ENCODE results near the gene UGT1A9.

UGT1A9 gene

DNA sequence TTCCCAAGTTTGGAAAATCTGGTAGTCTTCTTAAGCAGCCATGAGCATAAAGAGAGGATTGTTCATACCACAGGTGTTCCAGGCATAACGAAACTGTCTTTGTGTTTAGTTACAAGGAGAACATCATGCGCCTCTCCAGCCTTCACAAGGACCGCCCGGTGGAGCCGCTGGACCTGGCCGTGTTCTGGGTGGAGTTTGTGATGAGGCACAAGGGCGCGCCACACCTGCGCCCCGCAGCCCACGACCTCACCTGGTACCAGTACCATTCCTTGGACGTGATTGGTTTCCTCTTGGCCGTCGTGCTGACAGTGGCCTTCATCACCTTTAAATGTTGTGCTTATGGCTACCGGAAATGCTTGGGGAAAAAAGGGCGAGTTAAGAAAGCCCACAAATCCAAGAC lies 100.5 kb downstream of the UGT1A9 start:
- TF ChIP-seq POLR2A (IDR thresholded peaks at IDR 0.05; ENCODE audit: low read depth, low read length) (no peak), TAF1 (IDR thresholded peaks at IDR 0.05; ENCODE audit: borderline replicate concordance, low read depth, low read length) (no peak), POLR2AphosphoS5 (IDR thresholded peaks at IDR 0.05; ENCODE audit: low read depth, low read length) (no peak)
- DNase-seq (ENCODE audit: insufficient read length), result no peak
- FAIRE-seq, result no peak

DNA sequence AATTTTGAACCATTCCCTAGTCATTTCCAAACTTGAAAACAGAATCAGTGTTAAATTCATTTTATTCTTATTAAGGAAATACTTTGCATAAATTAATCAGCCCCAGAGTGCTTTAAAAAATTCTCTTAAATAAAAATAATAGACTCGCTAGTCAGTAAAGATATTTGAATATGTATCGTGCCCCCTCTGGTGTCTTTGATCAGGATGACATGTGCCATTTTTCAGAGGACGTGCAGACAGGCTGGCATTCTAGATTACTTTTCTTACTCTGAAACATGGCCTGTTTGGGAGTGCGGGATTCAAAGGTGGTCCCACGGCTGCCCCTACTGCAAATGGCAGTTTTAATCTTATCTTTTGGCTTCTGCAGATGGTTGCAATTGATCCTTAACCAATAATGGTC lies 100.9 kb downstream of the UGT1A9 start:
- DNase-seq (ENCODE audit: insufficient read length), result no peak
- TF ChIP-seq TAF1 (IDR thresholded peaks at IDR 0.05; ENCODE audit: borderline replicate concordance, low read depth, low read length) (no peak), POLR2AphosphoS5 (IDR thresholded peaks at IDR 0.05; ENCODE audit: low read depth, low read length) (no peak), POLR2A (IDR thresholded peaks at IDR 0.05; ENCODE audit: low read depth, low read length) (no peak)
- FAIRE-seq, result no peak

DNA sequence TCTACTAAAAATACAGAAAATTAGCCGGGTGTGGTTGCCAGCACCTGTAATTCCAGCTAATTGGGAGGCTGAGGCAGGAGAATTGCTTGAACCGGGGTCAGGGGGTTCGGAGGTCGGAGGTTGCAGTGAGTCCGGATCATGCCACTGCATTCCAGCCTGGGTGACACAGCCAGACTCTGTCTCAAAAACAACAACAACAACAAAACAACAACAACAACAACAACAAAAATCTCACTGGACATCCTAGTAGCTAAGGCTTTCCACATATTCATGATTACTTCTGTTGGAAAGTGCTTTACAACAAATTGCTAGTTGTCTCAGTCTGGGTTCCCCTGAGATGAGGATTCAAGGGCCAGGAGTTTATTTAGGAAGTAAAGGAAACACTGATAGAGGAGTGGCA lies 102.2 kb downstream of the UGT1A9 start:
- TF ChIP-seq POLR2AphosphoS5 (IDR thresholded peaks at IDR 0.05; ENCODE audit: low read depth, low read length) (no peak), TAF1 (IDR thresholded peaks at IDR 0.05; ENCODE audit: borderline replicate concordance, low read depth, low read length) (no peak), POLR2A (IDR thresholded peaks at IDR 0.05; ENCODE audit: low read depth, low read length) (no peak)
- DNase-seq (ENCODE audit: insufficient read length), result no peak
- FAIRE-seq, result no peak

DNA sequence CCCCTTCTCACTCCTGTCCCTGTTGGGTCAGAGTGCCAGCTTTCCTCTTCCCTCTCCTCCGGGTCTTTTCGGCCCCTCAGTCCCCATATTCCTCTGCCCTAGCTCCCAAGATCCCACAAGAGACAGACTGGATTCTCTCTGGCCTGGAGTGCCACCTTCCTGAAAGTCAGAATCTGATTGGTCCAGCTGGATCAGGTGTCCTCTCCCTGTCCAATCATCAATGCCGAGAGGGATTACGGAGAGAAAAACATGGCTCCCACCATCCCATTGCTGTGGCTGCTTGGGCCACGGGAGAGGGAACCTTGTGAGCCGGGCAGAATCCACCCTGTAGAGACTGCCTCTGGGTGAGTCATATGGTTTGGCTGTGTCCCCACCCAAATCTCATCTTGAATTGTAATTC lies 103.7 kb downstream of the UGT1A9 start:
- DNase-seq (ENCODE audit: insufficient read length), result no peak
- FAIRE-seq, result no peak
- TF ChIP-seq POLR2A (IDR thresholded peaks at IDR 0.05; ENCODE audit: low read depth, low read length), result no peak
- TF ChIP-seq POLR2AphosphoS5 (IDR thresholded peaks at IDR 0.05; ENCODE audit: low read depth, low read length), result no peak
- no peak for TF ChIP-seq TAF1 (IDR thresholded peaks at IDR 0.05; ENCODE audit: borderline replicate concordance, low read depth, low read length)

DNA sequence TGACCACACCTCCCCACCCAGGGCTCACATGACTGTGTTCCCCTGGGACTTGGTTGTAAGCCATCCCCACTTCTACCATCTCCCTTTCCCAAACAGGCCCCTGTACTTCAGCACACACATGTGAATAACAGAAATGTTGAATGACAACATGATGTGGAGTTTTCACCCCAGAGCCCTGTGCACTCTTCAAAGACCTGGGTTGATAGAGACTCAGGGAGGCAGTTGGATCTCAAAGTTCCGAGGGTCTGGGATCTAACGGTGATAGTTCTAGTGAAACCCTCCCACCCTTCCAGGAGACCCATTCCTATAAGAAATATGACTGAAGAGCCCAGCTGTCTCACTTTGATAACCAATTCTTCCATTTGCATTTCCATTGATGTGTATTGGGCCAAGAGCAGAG lies 106.3 kb downstream of the UGT1A9 start, which contains the start of gene MROH2A:
Gene MROH2A, plus strand, starts transcription at position 301 of the 400 bp plus-strand sequence. CDS start 1,029 bp downstream, outside the sequence.
- FAIRE-seq (no peak), DNase-seq (ENCODE audit: insufficient read length) (no peak)
- no peak for TF ChIP-seq POLR2AphosphoS5 (IDR thresholded peaks at IDR 0.05; ENCODE audit: low read depth, low read length)
- no peak for TF ChIP-seq POLR2A (IDR thresholded peaks at IDR 0.05; ENCODE audit: low read depth, low read length)
- no peak for TF ChIP-seq TAF1 (IDR thresholded peaks at IDR 0.05; ENCODE audit: borderline replicate concordance, low read depth, low read length)

DNA sequence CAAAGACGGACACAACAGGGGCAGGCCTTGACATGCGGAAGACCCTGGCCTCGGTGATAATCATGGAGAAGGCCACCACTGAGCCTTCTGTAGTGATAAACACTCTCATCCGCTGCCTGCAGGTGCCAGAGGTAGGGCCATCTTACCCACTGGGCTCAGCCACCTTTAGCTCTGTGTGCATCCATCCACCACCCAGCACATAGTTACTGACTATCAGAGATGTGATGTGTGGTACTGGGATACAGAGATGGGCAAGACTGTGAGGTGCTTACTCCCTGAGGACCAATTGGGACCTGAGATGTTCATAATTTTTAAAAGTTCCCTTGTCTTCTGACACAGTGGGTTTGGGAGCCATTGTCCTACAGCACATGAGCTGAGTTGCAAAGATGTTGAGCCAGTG lies 108.0 kb downstream of the UGT1A9 start:
- FAIRE-seq (no peak), DNase-seq (ENCODE audit: insufficient read length) (no peak)
- TF ChIP-seq POLR2A (IDR thresholded peaks at IDR 0.05; ENCODE audit: low read depth, low read length) (no peak), TAF1 (IDR thresholded peaks at IDR 0.05; ENCODE audit: borderline replicate concordance, low read depth, low read length) (no peak), POLR2AphosphoS5 (IDR thresholded peaks at IDR 0.05; ENCODE audit: low read depth, low read length) (no peak)

DNA sequence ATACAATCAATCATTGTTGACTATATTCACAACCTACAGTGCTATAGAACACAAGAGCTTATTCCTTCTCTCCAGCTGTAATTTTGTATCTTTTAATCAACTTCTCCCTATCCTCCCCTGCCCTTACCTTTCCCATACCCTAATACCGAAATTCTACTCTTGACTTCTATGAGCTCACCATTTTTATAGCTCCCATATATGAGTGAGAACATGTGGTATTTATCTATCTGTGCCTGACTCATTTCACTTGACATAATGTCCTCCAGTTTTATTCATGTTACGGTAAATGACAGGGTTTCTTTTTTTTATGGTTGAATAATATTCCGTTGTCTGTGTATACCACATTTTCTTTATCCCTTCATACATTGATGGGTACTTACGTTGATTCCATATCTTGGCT lies 109.1 kb downstream of the UGT1A9 start:
- DNase-seq (ENCODE audit: insufficient read length), result no peak
- no peak for TF ChIP-seq POLR2AphosphoS5 (IDR thresholded peaks at IDR 0.05; ENCODE audit: low read depth, low read length)
- TF ChIP-seq POLR2A (IDR thresholded peaks at IDR 0.05; ENCODE audit: low read depth, low read length), result no peak
- TF ChIP-seq TAF1 (IDR thresholded peaks at IDR 0.05; ENCODE audit: borderline replicate concordance, low read depth, low read length), result no peak
- FAIRE-seq, result no peak

DNA sequence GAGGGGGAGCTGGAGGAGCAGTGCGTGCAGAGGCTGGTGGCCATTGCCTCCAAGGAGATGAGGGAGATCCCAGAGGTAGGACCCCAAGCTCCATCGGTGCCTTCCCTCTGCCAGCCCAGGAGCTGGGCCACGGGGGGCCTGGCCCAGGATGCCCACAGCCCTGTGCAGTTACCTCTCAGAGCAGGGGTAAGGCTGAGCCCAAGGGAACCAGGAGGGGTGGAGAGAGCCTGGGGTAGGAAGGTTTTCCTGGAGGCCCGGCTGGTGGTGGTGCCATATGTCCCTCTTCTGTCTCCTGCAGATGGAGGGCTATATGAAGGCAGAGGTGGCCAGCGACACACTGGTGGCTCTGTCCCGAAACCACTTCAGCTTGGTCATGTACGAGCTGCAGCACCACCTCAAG lies 117.9 kb downstream of the UGT1A9 start:
- FAIRE-seq (no peak), DNase-seq (ENCODE audit: insufficient read length) (no peak)
- TF ChIP-seq POLR2AphosphoS5 (IDR thresholded peaks at IDR 0.05; ENCODE audit: low read depth, low read length), result no peak
- no peak for TF ChIP-seq TAF1 (IDR thresholded peaks at IDR 0.05; ENCODE audit: borderline replicate concordance, low read depth, low read length)
- TF ChIP-seq POLR2A (IDR thresholded peaks at IDR 0.05; ENCODE audit: low read depth, low read length), result no peak

DNA sequence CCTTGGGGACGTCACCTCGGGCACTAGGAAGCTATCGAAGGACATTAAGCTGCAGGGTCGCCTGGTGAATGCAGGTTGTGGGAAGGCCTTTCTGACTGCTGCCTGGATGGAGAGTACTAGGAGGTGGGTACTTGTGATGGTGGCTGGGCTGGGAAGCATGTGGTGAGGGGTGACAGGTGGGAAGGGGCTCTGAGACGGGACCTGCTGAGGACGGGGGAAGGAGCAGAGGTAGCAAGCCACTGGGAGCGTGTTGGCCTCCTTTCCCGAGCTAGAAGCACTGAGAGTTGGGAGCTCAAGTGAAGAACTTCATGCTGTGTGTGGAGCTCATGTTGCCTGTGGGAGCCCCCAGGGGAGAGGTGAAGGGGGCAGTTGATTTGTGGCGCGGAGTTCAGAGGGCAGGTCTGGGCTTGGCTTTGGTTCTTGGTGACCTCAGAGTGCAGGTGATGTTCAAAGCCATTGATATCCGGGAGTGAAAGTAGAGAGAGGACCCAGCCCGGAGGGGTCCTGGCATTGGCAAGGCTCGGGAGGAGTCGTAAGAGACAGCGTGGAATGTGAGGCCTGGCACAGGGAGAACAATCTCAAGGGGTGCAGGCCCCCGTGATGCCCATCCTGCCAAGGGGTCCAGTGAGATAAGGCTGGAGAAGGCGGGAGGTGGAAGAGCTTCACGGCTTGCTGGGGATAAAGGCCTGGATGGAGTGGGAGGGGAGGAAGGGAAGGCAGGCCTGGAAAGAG lies 119.6 kb downstream of the UGT1A9 start:
- no peak for FAIRE-seq
- TF ChIP-seq POLR2A (IDR thresholded peaks at IDR 0.05; ENCODE audit: low read depth, low read length) (no peak), TAF1 (IDR thresholded peaks at IDR 0.05; ENCODE audit: borderline replicate concordance, low read depth, low read length) (no peak), POLR2AphosphoS5 (IDR thresholded peaks at IDR 0.05; ENCODE audit: low read depth, low read length) (no peak)
- no peak for DNase-seq (ENCODE audit: insufficient read length)

DNA sequence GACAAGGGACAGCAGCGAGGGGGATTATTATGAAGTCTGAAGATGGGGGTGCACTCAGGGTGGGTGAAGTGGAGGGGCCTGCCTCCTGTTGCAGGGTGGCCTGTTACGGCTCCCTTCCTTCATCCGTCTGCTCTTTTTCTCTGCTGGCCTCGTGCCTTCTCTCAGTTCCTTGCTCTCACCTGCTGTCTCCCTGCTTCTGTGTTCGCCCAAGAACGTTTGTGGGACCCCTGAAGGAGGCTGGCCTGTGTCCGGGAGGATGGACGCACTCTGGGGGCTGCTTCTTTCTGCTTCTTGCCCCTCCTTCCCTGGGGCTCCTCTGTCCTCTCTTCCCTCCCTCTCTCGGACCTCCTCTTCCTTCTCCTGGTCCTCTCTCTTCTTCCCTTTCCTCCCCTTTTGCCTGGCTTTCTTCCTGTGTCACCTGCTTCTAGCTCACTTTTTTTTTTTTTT lies 120.2 kb downstream of the UGT1A9 start:
- TF ChIP-seq TAF1 (IDR thresholded peaks at IDR 0.05; ENCODE audit: borderline replicate concordance, low read depth, low read length) (no peak), POLR2AphosphoS5 (IDR thresholded peaks at IDR 0.05; ENCODE audit: low read depth, low read length) (no peak), POLR2A (IDR thresholded peaks at IDR 0.05; ENCODE audit: low read depth, low read length) (no peak)
- FAIRE-seq (no peak), DNase-seq (ENCODE audit: insufficient read length) (no peak)

DNA sequence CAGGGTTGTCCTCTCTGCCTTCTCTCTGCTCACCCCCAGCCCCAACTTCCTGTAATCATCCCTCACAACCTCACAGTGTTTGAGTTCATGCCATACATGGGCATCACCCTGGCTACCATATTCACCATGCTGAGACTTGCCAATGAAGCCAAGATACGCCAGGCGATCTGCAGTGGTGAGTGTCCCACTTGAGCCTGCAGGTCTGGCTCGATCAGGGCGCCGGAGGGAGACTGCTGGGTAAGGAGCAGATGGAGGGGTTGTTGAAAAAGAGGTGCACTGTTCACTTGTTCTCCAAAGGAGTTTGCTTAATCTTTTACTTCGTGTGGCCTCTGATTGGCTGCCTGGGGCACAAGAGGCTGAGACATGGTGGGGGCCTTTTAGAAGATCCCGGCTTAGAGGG lies 121.0 kb downstream of the UGT1A9 start:
- DNase-seq (ENCODE audit: insufficient read length) (no peak), FAIRE-seq (no peak)
- TF ChIP-seq POLR2A (IDR thresholded peaks at IDR 0.05; ENCODE audit: low read depth, low read length) (no peak), POLR2AphosphoS5 (IDR thresholded peaks at IDR 0.05; ENCODE audit: low read depth, low read length) (no peak), TAF1 (IDR thresholded peaks at IDR 0.05; ENCODE audit: borderline replicate concordance, low read depth, low read length) (no peak)

DNA sequence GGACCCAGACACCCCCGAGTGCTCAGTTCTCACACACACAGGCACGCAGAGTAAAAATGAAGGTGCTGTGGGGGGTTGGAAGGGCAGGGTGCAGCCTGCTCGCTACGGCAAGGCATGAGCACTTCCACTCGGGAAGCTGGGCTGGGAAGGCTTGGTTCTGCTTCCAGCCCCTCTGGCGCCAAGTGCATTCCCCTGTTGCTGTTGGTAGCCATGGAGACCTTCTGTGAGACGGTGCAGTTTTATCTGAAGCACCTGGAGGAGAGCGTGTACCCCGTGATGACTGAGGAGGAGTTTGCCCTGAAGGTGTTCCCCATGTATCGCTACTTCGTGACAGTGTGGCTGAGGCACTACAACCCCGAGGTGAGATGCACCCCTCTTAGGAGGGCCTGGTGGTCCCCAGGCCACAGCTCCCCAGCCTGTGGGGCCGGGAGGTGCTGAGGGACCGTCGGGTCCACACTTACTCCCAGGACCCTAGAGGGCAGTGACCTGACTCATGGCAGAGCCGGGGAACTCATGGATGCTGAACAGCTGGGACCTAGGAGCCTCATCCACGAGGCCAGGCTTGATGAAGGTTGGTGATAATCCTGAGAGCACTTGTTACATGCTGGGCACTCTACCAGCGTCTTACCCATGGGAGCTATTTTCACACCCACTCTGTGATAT lies 121.9 kb downstream of the UGT1A9 start:
- no peak for FAIRE-seq
- TF ChIP-seq POLR2A (IDR thresholded peaks at IDR 0.05; ENCODE audit: low read depth, low read length) (no peak), TAF1 (IDR thresholded peaks at IDR 0.05; ENCODE audit: borderline replicate concordance, low read depth, low read length) (no peak), POLR2AphosphoS5 (IDR thresholded peaks at IDR 0.05; ENCODE audit: low read depth, low read length) (no peak)

More for the DNA sequence above, 121.9 kb downstream of the UGT1A9 start:
- no peak for DNase-seq (ENCODE audit: insufficient read length)
